GM06990 (cell line): ENCODE measurements around the gene NT5DC3.

Experiments
- DNase-seq: peaks from one replicate; pipeline ENCODE4 v3.0.0-alpha.2; 2011; ENCODE audit not compliant: insufficient read length; ENCODE audit errors: extremely low read depth
- H3K27me3 ChIP-seq: replicated peaks from 2 replicates; pipeline ENCODE4 v1.6.0; 2011; ENCODE audit warnings: low read length; ENCODE audit not compliant: control insufficient read depth, insufficient read depth
- H3K36me3 ChIP-seq: 2 replicates; pipeline ENCODE4 v1.5.1; 2011; ENCODE audit warnings: low read length; ENCODE audit not compliant: control insufficient read depth, insufficient read depth
- H3K4me3 ChIP-seq: replicated peaks from 2 replicates; pipeline ENCODE4 v1.5.1; 2011; ENCODE audit warnings: low read depth, mild to moderate bottlenecking, control low read depth, low read length
- TF ChIP-seq, protein P1 (sequence below): IDR thresholded peaks from 2 replicates; pipeline ENCODE4 v1.5.1; 2011; ENCODE audit warnings: low read length, control low read depth, mild to moderate bottlenecking, inconsistent platforms; ENCODE audit not compliant: insufficient read depth, poor library complexity, severe bottlenecking

The NT5DC3 gene

DNA sequence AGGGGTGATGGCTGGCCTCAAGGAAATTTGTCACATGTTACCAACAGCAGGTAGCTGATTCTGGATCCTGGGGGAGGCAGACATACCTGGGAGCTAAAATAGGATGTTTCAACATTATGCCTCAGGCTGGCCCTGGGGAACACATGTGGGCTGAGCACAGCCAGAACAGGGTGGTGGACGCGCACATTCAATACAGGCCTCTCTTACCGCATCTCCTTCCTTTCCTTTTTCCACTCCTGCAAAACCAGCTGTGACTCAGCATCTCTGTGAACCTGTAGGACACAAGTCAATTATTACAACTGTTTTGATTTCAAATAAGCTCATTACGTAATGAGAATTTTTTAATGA lies 61.0 kb downstream of the NT5DC3 start:
- H3K27me3 ChIP-seq = no peaks in the 10 kb centered on the region
- TF ChIP-seq, protein P1, sequence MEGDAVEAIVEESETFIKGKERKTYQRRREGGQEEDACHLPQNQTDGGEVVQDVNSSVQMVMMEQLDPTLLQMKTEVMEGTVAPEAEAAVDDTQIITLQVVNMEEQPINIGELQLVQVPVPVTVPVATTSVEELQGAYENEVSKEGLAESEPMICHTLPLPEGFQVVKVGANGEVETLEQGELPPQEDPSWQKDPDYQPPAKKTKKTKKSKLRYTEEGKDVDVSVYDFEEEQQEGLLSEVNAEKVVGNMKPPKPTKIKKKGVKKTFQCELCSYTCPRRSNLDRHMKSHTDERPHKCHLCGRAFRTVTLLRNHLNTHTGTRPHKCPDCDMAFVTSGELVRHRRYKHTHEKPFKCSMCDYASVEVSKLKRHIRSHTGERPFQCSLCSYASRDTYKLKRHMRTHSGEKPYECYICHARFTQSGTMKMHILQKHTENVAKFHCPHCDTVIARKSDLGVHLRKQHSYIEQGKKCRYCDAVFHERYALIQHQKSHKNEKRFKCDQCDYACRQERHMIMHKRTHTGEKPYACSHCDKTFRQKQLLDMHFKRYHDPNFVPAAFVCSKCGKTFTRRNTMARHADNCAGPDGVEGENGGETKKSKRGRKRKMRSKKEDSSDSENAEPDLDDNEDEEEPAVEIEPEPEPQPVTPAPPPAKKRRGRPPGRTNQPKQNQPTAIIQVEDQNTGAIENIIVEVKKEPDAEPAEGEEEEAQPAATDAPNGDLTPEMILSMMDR = no peak
- DNase-seq = no peak
- H3K36me3 ChIP-seq = no peaks in the 10 kb centered on the region; the same call in none of the 2 replicates
- no peak overlapping the region for H3K4me3 ChIP-seq

DNA sequence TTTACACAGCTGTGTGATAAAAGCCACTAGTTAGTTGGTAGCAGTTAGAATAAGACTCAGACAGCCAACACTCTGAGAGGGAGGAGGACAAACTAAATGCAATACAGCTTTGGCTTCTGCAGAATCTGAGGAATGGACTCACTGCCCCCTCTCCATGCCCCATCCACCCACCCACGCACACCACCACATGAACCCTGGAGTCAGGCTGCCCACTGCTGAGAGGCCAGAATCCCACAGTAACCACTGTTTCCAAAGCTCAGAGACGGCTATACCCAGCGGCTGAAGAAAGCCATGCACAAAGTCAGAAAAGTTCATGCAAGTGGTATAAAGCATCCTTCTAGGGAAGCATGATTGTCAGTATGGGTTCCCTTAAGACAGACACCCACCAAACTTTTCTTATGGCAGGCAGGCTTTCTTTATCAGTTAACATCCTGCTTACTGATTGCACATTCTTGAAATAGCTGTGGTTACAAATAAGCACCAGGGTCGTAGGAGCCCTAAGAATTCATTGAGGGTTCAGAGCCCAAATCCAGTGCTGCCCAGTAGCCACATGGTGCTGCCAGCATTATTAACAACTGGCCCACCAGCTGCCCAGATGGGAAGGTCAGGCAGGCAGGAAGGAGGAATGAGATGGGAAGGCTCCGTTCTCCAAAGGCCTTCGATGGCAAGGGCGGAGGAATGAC lies 61.5 kb downstream of the NT5DC3 start:
- TF ChIP-seq, protein P1 = no peak
- DNase-seq = no peak
- Histone ChIP-seq H3K36me3 (no peaks in the 10 kb centered on the region; the same call in none of the 2 replicates), H3K27me3 (no peaks in the 10 kb centered on the region), H3K4me3 (no peak overlapping the region)

DNA sequence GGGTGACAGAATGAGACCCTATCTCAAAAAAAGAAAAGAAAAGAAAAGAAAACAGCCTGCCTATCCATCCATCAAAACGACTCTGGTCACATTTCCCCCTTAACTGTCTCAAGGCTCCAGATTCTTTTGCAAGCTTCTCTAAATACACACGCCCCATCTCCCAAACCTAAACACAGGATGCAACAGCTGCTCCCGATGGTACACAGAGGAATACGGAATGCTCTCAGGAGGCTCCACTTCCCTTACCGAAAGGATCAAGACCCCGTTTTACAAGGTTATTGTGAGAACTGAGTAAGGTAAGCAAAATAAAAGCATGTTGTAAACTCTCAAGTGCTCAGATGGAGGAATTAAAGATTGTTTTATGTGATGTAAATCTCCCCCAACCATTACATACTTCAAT lies 62.3 kb downstream of the NT5DC3 start:
- TF ChIP-seq, protein P1 = no peak
- Histone ChIP-seq H3K27me3 (no peaks in the 10 kb centered on the region), H3K4me3 (no peak overlapping the region), H3K36me3 (no peaks in the 10 kb centered on the region; the same call in none of the 2 replicates)
- no peak for DNase-seq

DNA sequence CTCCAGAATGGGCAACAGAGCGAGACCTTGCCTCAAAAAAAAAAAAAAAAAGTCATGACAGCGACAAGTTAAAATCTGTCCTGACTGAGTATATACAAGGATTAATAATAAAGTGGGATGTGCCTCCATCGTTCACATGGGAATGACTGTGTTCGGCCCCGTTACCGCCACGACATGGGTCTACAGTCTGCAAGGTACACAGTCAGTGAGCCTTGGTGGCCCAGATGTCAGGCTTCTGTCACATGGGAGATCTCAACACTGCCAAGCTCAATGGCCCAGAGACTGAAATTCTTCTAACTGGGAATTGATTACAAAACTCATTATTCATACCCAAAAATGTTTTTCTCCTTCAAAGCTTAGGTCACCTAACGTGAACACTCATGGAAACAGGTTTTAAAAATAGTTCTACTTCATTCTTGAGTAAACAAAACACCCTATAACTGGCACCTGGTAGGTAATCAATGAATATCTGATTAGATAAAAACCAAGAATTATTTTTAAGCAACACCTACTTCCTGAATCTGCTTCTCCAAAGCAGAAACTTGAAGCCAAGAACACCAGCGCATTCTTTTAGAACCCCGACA lies 66.0 kb downstream of the NT5DC3 start:
- H3K36me3 ChIP-seq = no peaks in the 10 kb centered on the region; the same call in none of the 2 replicates
- no peak overlapping the region for H3K4me3 ChIP-seq
- DNase-seq = no peak
- H3K27me3 ChIP-seq = no peaks in the 10 kb centered on the region
- TF ChIP-seq, protein P1 = no peak

DNA sequence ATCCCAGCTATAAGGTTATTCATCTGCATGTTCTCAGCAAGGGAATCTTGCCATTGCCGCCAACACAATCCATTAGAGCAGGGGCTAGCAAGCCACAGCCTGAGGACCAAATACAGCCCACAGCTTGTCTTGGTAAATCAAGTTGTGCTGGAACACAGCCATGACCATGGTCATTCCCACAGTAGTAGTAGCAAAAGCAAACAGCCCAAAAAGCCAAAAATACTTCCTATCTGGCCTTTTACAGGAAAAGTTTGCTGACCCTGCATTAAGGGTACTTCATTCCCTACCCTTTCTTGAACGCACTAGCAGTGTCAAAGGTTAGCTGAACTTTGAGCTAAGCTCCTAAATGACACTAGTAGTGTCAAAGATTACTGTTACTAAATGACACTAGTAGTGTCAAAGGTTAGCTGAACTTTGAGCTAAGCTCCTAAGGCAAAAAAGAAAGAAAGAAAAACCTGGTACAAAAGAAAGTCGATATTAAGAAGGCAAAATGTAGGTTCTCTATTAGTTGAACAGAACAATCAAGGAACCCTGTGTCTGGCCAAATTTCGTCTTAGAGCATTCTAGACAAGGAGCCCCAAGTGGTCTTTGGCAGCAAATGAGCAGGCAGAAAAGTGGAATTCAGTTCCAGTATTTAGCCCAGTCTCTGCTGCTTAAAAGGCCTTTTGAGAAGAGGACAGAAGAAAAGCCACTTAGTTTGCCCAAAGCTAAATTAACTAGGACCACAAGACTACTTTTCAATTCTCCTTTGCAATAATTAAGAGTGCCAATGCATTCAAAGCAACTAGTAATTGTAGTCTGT lies 67.7 kb downstream of the NT5DC3 start:
- no peaks in the 10 kb centered on the region; the same call in none of the 2 replicates for H3K36me3 ChIP-seq
- DNase-seq = no peak
- no peaks in the 10 kb centered on the region for H3K27me3 ChIP-seq
- TF ChIP-seq, protein P1 = no peak
- H3K4me3 ChIP-seq = no peak overlapping the region
